Dermis microvascular lymphatic vessel endothelial cell (primary cell): Measurements from ENCODE around the gene CLDN16. TPM values are rescaled to one million over a fixed set of nuclear protein-coding genes. Genes with fewer than 3 reads are reported as not detected.

Source experiments
- DNase-seq, 2 donors: peaks; one replicate each; pipeline versions ENCODE4 v3.0.0 to v3.0.0-alpha.2; 2010; ENCODE audit warnings: low read depth in 2 of 2
- total RNA-seq: library from RNA; depleted of rRNA; stranded (reverse); fragments of >200 nt; gene quantifications from 2 replicates; pipeline ENCODE4 v1.2.1, GENCODE V29; 2014

The CLDN16 gene, protein sequence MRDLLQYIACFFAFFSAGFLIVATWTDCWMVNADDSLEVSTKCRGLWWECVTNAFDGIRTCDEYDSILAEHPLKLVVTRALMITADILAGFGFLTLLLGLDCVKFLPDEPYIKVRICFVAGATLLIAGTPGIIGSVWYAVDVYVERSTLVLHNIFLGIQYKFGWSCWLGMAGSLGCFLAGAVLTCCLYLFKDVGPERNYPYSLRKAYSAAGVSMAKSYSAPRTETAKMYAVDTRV
- not detected in 2 replicates for total RNA-seq

DNA sequence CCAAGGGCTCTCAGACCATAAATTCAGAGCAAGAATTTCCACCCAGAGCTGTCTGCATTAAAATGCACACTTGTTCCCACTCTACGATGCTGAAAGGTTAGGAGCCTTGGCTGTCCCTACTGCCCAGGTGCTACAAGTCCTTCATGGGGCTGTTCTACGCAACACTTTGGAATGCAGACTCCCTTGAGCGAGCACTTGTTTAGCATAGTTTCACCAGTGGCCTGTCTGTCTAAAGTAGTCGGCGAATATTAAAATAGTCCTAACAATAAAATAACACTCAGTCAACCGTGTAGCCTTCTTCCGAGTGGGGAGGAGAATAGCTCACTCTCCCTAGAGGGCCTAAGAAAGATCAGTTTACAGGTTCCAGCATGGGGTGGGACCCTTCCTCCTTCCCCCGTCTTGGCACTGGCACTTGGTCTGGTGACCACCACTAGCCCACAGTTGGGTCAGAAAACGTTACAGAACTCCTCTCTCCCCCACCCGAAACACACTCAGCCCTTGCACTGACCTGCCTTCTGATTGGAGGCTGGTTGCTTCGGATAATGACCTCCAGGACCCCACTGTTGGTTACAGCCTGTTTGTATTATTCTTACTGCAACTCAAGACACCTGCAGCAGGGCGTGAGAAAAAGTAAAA is at the start of gene CLDN16:
Gene CLDN16, plus strand, starts transcription at position 586 of the 636 bp plus-strand sequence. CDS start 167 bp downstream, outside the sequence.
- no peak for DNase-seq

DNA sequence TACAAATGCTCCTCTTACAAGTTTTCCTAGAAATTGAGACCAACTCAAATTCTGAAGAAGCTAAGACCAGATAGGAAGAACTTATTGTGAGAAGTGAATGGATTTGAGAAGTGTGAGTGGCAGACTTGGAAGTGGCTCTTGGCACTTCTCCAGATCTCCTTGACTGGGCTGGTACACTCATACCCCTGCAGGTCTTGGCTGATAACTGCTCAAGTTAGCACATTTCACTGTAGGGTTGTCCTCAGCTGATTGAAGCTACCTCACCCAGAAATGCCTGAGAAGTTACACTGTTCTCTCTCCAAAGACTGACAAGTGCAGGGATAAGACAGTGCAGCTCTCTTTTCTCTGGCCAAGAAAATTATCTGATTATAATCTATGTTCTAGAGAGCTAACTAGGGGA is 49.2 kb upstream of the CLDN16 start:
- peak in 1 of 2 donors; percentile 64 for DNase-seq

DNA sequence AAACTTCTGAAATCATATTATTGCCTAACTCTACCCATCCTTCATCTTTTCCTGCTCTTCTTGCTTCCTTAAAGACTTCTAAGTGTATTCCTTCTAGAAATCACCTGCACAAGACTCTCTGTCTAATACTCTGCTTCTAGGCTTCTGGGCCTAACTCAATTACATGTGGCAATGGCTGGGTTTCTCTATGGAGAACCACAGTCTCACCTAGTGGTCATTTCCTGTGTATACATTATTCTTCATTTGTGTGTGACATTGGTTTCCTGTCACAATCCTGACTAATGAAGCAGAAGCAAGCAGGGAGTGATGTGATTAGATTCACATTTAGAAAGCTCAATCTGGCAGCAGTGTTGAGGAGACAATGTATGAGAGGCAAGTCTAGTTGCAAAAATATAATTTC is 48.8 kb upstream of the CLDN16 start:
- peak; percentile 30 to 67 for DNase-seq

DNA sequence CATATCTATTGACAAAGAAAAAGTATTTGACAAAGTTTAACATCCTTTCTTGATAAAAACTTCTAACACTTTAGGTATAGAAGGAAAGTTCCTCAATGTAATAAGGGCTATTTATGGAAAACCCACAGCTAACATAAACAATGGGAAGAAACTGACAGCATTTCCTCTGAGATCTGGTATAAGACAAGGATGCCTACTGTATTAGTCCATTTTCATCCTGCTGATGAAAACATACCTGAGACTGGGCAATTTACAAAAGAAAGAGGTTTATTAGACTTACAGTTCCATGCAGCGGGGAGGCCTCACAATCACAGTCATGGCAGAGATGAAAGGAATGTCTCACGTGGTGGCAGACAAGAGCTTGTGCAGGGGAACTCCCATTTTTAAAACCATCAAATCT is 47.9 kb upstream of the CLDN16 start:
- peak in 1 of 2 donors; percentile 14 for DNase-seq

DNA sequence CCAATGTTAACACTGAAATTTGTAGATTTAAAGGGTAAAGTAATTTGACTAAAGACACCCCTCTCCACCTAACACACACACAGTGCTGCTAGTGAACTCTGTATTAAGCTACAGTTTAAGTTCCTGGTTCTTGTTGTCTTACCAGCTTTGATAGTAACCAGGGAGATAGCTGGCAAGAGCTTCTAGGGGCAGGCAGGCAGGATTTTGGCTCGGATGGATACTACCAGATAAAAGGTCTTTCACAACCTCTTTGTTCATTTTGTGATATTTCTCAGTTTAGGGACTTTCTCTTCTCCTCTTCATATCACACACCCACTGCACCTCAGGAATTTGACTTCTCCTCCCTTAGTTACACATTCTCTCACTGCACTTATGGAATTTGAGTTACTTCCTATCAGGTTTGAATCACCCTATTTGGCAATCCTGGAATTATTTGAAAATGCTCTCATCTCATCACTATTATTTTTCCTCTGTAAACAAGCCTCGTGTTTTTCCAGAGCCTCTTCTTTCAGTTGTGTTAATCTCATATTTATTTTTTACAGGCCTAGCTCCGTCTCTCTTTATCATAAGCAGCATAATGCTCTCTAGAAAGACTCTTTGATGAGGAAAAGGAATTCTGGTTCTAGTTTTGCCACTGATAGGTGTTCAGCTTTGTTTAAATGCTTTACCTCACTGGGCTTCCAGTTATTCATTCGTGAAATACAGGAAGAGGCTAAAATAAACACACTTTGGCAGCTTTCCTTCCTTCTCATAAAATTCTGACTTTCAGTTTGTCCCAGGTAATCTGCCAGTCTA is 42.7 kb upstream of the CLDN16 start:
- peak; percentile 78 to 88 for DNase-seq

DNA sequence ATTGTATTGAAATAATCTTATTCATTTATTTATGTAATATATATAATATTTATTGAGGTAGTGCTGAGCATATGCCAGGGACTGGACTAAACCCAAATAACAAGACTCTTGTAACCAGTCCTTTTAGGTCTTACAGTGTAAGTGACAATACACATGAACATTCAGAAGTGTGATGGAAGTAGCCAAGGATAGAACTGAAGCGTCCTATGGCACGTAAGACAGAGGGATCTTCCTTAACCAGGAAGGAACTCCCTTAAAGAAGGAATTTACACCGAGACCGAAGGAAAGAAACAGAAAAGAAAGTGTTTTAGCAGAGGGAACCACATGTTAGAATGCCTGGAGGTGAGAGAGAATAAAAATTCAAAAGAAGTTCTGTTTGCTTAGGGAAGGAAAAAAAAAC is 42.1 kb upstream of the CLDN16 start:
- no peak for DNase-seq

DNA sequence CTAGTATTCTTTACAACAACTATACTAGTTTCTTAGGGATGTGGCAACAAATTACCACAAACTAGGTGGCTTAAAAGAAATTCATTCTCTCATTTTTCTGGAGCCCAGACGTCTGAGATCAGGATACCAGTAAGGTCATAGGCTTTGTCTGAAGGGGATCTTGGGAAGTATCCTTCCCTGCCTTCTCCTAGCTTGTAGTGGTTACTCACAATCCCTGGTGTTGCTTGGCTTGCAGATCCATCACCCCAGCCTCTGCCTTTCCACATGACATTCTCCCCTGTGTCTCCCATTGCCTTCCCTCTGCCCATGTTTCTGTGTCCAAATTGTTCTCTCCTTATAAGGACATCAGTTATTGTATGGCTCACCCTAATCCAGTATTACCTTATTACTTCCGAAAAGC is 41.4 kb upstream of the CLDN16 start:
- DNase-seq, result no peak

DNA sequence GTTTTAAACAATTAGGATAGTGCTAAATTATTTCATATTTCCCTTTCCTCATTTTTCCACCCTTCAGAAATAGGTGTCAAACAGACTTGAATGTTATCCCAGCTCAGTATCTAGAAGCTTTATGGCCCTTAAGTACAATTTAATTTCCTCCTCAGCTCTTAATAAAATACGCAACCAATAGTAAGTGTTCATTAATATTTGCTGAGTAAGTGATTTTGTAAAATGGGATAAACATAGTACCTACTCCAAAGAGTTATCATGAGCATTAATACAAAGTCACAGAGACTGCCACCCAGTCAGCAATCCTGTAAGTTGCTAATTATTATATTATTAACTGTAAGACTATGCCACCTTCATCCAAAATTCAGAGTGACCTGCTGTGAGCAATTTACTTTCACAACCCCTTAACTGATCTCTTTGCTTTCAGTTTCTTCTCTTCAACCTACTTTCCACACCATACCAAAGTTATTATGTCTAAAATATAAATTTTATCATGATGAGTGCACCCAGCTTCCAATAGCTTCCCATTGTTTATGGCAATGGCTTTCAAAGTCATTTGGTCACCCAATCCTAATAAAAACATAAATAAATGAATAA is 35.0 kb upstream of the CLDN16 start:
- DNase-seq, result no peak

DNA sequence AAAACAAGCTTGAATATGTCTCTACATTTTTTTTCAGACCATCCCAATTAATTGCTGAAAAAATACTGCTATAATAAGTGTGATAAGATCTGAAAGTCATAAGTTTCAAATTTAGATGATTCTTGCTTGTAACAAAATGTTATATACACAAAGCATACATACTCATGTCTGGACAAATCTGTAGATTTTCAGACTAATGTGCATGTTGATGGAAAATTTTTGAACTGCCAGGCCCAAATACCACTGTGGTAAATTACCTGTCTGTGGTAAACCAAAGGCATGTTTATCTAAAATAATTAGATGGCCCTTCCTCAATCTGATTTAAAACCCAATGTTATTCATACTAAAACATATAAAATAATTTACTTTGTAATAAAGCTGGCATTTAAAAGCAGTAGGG is 31.7 kb upstream of the CLDN16 start:
- DNase-seq, result no peak

DNA sequence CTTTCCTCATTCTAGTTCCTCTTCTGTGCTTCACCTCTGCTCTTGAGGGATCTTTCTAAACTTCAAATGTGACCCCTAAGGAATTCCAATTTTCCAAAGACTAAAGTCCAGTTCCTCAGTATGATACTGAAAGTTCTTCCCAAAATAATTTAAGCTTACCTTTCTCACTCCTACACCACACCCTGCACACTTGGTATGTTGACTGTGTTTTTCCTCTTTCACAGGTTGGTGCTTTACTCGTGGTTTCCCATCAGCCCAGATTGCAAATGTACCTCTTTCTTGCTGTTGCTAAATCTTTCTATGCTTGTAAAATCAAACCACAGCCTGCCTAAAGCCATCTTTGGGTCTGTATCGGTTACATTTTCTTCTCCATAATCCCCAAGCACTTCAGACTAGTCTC is 30.5 kb upstream of the CLDN16 start:
- DNase-seq, result no peak

DNA sequence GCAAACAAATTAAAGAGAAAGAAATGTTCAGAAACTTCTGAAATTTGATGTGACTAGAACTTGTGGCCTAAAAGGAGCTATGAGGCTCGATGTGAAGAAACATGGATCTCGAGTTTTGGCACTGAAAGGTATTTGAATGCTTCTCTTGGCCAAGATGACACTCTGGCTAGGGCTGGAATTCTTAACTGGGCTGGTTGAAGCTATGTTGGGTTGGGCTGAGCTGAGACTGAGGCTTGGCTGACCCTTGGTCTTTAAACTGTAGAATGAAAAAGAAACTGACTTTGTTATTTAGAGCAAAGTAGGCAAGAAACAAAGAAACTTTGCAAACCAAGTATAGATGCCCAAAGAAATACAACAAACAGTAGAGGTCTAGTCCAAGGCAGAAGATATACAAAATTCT is 28.1 kb upstream of the CLDN16 start:
- no peak for DNase-seq

DNA sequence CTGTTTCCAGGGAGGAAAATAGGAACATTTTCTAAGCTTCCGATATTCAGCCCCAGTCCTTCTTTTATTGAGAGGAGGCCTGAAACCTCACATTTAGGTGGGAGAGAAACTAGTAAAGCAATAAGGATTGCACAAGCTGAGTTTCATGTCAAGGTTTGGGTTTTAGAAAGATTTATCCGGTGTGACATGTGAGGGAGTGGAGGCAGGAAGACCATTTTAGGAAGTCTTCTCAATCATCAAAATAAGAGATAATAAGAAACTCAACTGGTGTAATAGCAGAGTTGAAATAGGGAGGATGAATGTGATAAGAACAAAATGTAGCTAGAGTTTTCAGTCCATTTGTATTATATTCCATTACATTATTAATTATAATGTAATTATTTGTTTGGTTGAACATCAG is 27.7 kb upstream of the CLDN16 start:
- no peak for DNase-seq

DNA sequence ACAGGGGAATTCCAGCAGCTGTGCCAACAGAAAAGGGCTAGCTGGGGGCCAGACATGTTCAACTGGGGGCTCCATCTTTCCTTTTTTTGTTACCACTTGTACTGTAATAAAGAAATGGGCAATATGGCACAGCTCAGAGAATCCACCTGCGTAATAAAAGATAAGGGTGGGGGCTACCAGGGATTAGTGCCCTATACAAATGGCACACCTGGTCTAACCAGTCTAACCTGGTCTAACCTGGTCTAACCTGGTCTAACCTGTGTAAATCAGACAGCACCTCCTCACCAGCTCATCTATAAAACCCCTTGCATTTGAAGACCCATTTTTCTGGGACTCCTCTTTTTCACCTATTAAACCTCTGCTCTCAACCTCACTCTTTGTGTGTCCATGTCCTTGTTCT is 26.2 kb upstream of the CLDN16 start:
- DNase-seq, result no peak

DNA sequence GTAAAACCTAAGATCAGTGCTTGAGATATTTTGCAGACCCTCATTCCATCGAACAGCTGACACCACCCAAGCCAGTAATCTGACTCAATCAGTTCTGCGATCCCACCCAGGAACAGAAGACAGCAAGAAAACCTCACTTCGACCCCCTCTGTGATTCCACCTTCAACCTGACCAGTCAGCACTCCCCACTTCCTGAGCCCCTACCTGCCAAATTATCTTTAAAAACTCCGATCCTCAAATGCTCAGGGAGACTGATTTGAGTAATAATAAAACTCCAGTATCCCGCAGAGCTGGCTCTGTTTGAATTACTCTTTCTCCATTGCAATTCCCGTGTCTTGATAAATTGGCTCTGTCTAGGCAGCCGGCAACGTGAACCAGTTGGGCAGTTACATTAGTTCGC is 25.7 kb upstream of the CLDN16 start:
- DNase-seq, result no peak

DNA sequence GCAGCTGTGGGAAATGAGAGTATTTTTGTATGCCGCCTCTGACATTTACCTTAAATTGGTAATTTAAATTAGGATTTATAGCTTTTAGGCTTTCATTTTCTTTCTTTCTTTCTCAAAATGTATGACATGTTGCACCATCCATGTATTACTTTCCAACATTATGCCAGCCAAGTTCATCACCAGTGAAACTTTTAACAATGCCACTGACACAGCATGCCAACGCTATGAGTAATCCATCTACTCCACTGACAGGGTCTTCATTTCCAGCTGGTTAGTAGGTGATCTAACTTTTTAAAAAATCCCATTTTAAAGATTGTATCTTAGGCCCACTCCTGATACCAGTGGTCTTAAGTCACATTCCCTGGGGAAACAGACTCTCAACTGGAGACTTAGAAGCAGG is 21.8 kb upstream of the CLDN16 start:
- peak in 1 of 2 donors; percentile 25 for DNase-seq

DNA sequence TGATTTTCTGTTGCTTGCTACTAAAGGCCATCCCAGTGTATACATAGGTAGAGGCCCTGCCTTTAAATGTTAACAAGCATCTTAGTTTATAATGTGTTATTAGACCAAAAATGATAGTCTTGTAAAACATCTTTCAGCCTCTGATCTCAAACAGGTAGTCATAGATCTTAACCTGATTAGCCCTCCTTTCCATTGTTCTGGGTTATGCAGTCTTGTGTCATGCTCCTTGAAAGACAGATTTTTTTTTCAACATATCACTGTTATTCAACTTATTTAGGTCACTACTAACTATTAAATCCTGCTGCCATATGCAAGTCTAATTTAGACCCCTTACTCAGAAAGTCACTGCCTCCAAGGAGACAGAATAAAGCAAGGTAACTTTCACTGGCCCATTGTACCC is 19.1 kb upstream of the CLDN16 start:
- DNase-seq, result no peak

DNA sequence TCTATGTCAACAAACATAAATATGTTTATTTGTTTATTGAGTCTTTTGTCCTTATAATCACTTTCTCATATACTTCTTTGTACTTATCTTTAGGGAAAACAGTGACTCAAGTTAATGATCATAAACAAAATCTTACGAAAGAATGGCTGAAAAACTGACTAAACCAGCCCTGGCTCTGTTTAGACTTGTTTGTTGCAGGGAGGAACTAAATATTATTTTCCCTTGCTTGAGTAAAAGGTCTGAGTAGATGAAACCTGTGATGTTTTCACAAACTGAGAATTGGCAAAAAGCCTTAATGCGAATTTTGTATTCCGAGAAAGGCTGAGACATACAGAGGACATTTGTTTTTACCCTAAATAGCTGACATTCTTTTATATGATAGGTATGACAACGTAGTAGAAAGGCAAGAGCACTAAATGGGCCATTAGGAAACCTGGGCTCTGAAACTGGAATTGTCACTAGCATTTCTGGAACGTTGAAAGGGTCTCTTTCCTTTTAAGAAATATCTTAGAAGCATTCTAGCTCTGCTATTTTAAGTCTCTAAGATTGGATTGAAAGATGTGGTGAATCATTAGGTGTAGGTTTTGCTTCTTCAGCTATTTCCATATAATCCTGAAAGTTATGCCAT is 18.2 kb upstream of the CLDN16 start:
- no peak for DNase-seq

DNA sequence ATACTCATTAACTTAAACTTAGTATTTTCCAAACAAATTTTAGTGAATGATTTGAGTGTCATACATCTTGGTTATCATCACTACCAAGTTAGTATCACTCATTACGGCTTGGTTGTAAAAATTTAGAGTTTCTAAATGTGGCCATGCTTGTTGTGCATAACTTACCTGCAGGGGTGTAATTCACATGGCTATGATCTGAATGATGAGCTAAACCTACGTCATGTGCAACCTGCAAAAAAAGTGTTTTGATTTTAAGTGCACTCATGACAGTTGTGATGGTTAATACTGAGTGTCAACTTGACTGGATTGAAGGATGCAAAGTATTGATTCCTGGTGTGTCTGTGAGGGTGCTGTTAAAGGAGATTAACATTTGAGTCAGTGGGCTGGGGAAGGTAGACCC is 17.6 kb upstream of the CLDN16 start:
- no peak for DNase-seq

DNA sequence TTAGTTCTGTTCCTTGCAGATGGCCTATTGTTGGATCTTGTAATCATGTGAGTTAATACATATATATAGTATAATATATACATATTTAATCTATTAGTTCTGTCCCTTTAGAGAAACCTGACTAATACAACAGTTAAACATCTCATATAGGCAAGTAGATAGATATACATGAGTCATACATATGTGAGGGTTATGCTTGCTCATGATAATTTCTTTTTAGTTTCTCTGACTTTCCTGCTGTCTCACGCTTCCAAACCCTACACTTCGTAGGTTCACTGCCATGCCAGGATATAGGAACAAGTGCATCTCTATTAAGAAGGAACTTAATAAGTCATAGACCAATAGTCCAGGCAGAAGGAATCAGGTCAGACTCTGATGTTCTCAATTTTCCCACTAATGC is 16.8 kb upstream of the CLDN16 start:
- DNase-seq, result no peak

DNA sequence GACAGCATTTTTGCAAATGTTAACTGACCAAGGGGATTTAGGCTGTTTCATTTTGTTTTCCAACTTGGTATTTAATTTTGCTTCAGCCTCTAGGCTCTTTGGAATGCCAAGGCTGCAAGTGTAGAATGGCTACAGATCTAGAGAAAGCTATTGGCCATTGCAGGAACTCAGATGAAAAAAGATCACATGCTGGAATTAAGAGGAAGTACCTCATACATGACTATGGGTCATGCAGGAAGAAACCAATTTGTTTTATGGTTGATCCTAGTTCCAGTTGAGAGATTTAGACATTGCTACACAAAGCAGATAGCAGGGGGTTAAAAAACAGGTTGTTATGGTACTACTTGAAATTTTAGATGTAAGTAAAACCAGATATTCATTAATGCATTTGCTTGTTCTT is 12.7 kb upstream of the CLDN16 start:
- no peak for DNase-seq

DNA sequence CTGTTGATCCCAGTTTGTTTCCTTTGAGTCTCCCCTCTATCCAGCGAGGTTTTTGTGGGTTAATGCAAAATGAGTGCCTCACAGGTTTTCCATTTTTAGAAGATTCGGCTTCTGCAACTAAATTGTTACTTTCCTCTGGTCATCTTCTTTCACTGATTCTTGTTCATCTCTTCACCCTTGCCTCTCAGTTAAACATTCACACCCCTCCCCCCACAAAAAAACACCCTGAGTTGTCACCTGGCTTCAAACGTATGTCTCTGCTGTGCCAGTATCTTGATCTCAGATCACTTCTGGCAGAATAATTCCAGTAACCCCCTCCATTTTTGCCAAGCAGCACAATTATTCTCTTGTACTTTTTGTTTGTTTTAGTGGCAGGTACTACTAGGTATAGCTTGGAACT is 12.3 kb upstream of the CLDN16 start:
- no peak for DNase-seq
